Esophagus muscularis mucosa (tissue), 4 donors: ENCODE results near the gene AGR3. TPM values are rescaled to one million over a fixed set of nuclear protein-coding genes. Genes with fewer than 3 reads are reported as not detected.

Experiments used
- DNase-seq: peaks from one replicate; pipeline ENCODE4 v3.0.0-alpha.2; 2017; ENCODE audit errors: extremely low spot score
- H3K27ac ChIP-seq, 4 donors: fragments of 200-600 bp; sonication (generic); replicated peaks in 1 of 4; 1 replicate in 3 of 4; 2 replicates in 1 of 4; pipeline ENCODE4 v1.5.1; 2016 to 2019; ENCODE audit warnings: mild to moderate bottlenecking in 1 of 4
- H3K27me3 ChIP-seq, 4 donors: fragments of 200-600 bp; sonication (generic); one replicate each; pipeline versions ENCODE4 v1.5.1 to v1.6.0; 2016 to 2019
- H3K36me3 ChIP-seq, 4 donors: fragments of 200-600 bp; sonication (generic); one replicate each; pipeline ENCODE4 v1.5.1; 2016 to 2019
- H3K4me1 ChIP-seq, 4 donors: fragments of 200-600 bp; sonication (generic); one replicate each; pipeline ENCODE4 v1.5.1; 2016 to 2019
- H3K4me3 ChIP-seq, 4 donors: fragments of 200-600 bp; sonication (generic); 1 replicate in 2 of 4; 2 replicates in 2 of 4; pipeline ENCODE4 v1.5.1; 2016 to 2019; ENCODE audit warnings: mild to moderate bottlenecking in 4 of 4, moderate library complexity in 1 of 4
- H3K9me3 ChIP-seq, 4 donors: fragments of 200-600 bp; sonication (generic); 1 replicate in 3 of 4; 2 replicates in 1 of 4; pipeline ENCODE4 v1.5.1; 2016 to 2019
- CTCF ChIP-seq, 3 experiments: fragments of 200-600 bp in 2 of 3; fragments of 450-650 bp in 1 of 3; sonication (generic) in 2 of 3; IDR thresholded peaks; one replicate each; pipeline ENCODE4 v1.5.1; 2017 to 2019; ENCODE audit warnings: antibody characterized with exemption in 3 of 3, mild to moderate bottlenecking in 2 of 3, moderate library complexity in 1 of 3
- EP300 ChIP-seq: sonication (generic); formaldehyde crosslinking; IDR thresholded peaks from one replicate; pipeline ENCODE4 v1.6.1; 2017; ENCODE audit warnings: antibody characterized with exemption
- POLR2A ChIP-seq: fragments of 450-650 bp; IDR thresholded peaks from one replicate; pipeline ENCODE4 v1.6.1; 2017; ENCODE audit warnings: antibody characterized with exemption, moderate library complexity, mild to moderate bottlenecking, low read depth
- POLR2AphosphoS5 ChIP-seq, 2 donors: sonication (generic); formaldehyde crosslinking; IDR thresholded peaks; one replicate each; pipeline ENCODE4 v1.6.1; 2017; ENCODE audit warnings: antibody characterized with exemption in 2 of 2
- WGBS: methylation state at CpG from one replicate; pipeline ENCODE4 v1.1.5; 2018; 5-methylcytosine and 5-hydroxymethylcytosine counted together
- intact Hi-C: fragments of 100-400 bp; cut with DNase I; formaldehyde crosslinking; loops from one replicate; pipeline ENCODE4 v1.15.1; 2023
- total RNA-seq, 4 donors: library from RNA; depleted of rRNA; stranded (reverse); fragments of >200 nt; gene quantifications; one replicate each; pipeline versions ENCODE4 v1.1.0 to v1.2.1, GENCODE V29; 2016

The AGR3 gene
- total RNA-seq, 4 donors from 2014 or later, result 0.45 TPM; not detected in 3

GRCh38 chr7:16850614-16851466 lies 30.9 kb downstream of the AGR3 start:
- WGBS, result 74% methylated on average over 40 of the region's 44 CpGs

DNA sequence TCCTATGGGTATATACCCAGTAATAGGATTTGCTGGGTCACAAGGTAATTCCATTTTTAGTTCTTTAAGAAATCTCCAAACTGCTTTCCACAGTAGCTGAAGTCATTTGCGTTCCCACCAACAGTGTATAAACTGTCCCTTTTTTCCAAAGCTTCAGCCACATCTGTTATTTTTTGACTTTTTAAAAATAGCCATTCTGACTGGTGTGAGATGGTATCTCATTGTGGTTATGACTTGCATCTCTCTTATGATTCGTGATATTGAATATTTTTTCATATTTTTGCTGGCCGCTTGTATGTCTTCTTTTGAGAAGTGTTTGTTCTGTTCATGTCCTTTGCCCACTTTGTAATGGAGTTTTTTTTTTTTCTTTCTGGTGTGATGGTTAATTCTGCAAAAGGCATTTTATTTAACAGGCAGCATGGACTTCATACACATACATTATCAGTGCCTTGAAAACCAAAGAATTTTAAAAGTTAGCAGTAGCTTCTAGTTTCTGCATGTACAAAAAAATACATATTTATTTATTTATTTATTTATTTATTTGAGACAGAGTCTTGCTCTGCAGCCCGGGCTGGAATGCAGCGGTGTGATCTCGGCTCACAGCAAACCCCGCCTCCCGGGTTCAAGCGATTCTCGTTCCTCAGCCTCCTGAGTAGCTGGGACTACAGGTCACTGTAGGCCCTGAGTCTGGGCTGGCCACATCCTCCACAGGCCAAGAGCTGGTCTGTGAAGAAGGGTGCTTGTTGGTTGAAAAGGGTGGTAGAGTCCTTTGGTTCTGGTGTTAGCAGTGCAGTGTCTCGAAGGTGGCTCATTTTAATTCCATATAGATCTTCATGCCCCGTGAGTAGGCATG lies 32.3 kb downstream of the AGR3 start:
- 84% methylated on average over 12 of the region's 12 CpGs for WGBS
- TF ChIP-seq EP300, result no peak
- TF ChIP-seq CTCF (IDR thresholded peaks at IDR 0.05), result no peak
- no peak for TF ChIP-seq POLR2AphosphoS5 (IDR thresholded peaks at IDR 0.05)
- no peak for TF ChIP-seq POLR2A
- no peak for DNase-seq

More at GRCh38 chr7:16850614-16851466, 30.9 kb downstream of the AGR3 start:
- Histone ChIP-seq H3K27ac (no peak overlapping the region), H3K27me3 (peaks cover 0 to 6% (median 0%) of the 10 kb centered on the region in 4 donors), H3K36me3 (no peaks in the 10 kb centered on the region), H3K4me1 (no peaks in the 10 kb centered on the region), H3K4me3 (no peak overlapping the region), H3K9me3 (no peaks in the 10 kb centered on the region)
- TF ChIP-seq CTCF (IDR thresholded peaks at IDR 0.05), result no peak
- no peak for TF ChIP-seq POLR2AphosphoS5 (IDR thresholded peaks at IDR 0.05)
- TF ChIP-seq POLR2A, result no peak
- no peak for TF ChIP-seq EP300
- intact Hi-C loops, result no loop called here
- no peak for DNase-seq

DNA sequence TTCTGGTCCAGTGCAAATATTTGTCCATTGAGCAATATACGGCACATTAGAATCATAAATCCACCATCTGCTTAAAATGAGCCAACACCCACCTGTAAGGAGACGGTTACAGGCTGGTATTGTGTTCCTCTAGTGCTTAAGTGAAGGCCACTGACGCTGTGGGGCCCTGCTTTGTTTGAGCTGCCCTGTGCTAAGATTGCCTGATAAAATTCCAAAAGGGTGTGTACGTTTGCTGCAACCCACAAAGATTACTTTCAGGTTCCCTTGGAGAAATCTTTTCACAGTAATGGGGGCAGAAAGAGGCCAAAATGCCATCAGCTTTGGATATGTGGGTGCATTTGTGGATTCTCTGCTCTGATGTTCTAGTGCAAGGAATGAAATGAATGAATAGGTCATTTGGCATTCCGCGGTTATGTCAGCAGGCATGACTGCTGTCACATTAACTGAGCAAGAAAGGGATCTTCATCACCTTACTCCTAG lies 34.4 kb downstream of the AGR3 start:
- TF ChIP-seq POLR2A, result no peak
- Histone ChIP-seq H3K9me3 (no peaks in the 10 kb centered on the region), H3K27me3 (peaks cover 0 to 6% (median 0%) of the 10 kb centered on the region in 4 donors), H3K36me3 (no peaks in the 10 kb centered on the region), H3K4me1 (no peaks in the 10 kb centered on the region), H3K27ac (no peak overlapping the region), H3K4me3 (no peak overlapping the region)
- WGBS, result 88% methylated on average over 6 of the region's 6 CpGs
- DNase-seq, result no peak
- intact Hi-C loops, result no loop called here

More for the DNA sequence above, 32.3 kb downstream of the AGR3 start:
- Histone ChIP-seq H3K36me3 (no peaks in the 10 kb centered on the region), H3K9me3 (no peaks in the 10 kb centered on the region), H3K27me3 (peaks cover 0 to 6% (median 0%) of the 10 kb centered on the region in 4 donors), H3K4me1 (no peaks in the 10 kb centered on the region), H3K27ac (no peak overlapping the region), H3K4me3 (no peak overlapping the region)
- intact Hi-C loops, result no loop called here

DNA sequence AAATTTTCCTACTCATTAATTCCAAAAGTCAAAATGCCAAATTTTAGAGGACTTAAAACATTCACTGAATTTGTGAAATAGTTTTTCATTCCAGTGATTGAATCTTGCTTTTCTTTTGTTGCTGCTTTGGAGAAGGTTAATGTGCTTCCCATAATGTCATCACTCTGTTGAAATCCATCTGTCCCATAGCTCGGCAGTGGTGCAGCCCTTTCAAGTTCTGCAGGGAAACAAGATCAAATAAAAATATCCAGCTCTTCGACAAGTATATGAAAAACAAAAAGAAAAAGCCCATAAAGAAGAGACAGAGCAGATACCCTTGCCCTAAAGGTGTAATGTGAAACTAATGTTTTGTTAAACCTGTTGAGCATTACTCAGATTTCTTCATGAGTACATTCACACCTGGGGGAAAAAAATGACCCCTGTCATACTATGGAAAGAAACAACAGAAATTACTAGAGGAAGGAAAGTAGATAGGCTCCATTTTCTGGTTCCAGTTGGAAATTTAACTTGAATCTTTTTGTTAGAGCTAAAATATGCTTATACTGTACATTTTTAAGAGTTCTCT lies 35.1 kb downstream of the AGR3 start:
- Histone ChIP-seq H3K9me3 (no peaks in the 10 kb centered on the region), H3K36me3 (no peaks in the 10 kb centered on the region), H3K4me1 (no peaks in the 10 kb centered on the region), H3K27ac (no peak overlapping the region), H3K4me3 (no peak overlapping the region), H3K27me3 (peaks cover 0 to 6% (median 0%) of the 10 kb centered on the region in 4 donors)
- intact Hi-C loops, result no loop called here
- no peak for TF ChIP-seq EP300
- no peak for TF ChIP-seq POLR2A
- TF ChIP-seq POLR2AphosphoS5 (IDR thresholded peaks at IDR 0.05), result no peak
- TF ChIP-seq CTCF (IDR thresholded peaks at IDR 0.05), result no peak
- WGBS, result 57% methylated on average over 2 of the region's 2 CpGs
- no peak for DNase-seq
